ENCODE measurements around the gene TTF1. TPM values are rescaled to one million over a fixed set of nuclear protein-coding genes. Genes with fewer than 3 reads are reported as not detected.

The TTF1 gene
- total and polyA plus RNA-seq, 9 of the 15 experiments (the other 6 are each of a cell fraction or from before 2014, with no cell fraction given), result 9.0 to 18.5 (median 15.8) TPM

DNA sequence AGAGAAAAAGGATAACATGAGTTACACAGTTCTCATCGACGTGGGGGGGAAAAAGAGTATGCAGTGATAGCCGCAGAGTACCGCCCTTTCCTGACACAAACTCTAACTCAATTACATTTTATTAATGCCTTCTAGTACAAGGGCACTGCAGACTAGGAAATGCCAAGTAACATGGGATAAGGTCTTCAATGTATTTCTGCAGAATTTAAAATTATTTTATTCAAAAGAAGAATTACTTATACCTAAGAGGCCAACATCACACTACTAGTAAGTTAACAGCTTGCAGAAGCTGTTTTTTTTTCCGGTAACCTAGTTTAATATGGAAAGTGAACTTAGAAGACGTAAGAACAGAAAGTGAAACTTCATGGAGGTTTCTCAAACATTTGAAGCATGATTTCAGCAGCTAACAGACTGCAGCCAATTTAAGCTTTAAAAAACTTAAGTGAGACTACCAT, 55.8 kb downstream of the TTF1 start (continued):
- TF ChIP-seq, protein P1, sequence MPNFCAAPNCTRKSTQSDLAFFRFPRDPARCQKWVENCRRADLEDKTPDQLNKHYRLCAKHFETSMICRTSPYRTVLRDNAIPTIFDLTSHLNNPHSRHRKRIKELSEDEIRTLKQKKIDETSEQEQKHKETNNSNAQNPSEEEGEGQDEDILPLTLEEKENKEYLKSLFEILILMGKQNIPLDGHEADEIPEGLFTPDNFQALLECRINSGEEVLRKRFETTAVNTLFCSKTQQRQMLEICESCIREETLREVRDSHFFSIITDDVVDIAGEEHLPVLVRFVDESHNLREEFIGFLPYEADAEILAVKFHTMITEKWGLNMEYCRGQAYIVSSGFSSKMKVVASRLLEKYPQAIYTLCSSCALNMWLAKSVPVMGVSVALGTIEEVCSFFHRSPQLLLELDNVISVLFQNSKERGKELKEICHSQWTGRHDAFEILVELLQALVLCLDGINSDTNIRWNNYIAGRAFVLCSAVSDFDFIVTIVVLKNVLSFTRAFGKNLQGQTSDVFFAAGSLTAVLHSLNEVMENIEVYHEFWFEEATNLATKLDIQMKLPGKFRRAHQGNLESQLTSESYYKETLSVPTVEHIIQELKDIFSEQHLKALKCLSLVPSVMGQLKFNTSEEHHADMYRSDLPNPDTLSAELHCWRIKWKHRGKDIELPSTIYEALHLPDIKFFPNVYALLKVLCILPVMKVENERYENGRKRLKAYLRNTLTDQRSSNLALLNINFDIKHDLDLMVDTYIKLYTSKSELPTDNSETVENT (CRISPR knock-in tag; IDR thresholded peaks at IDR 0.05), result no peak
- TF ChIP-seq MED1 (CRISPR knock-in tag; IDR thresholded peaks at IDR 0.05; ENCODE audit: borderline replicate concordance), result no peak
- TF ChIP-seq ZBED1 (IDR thresholded peaks at IDR 0.05), result no peak
- no peak for TF ChIP-seq SPI1 (IDR thresholded peaks at IDR 0.05; ENCODE audit: borderline replicate concordance, low read depth, low read length)
- no peak for TF ChIP-seq CEBPB (tag; IDR thresholded peaks at IDR 0.05)
- TF ChIP-seq KLF10 (CRISPR knock-in tag; IDR thresholded peaks at IDR 0.05), result no peak
- TF ChIP-seq, protein P2, sequence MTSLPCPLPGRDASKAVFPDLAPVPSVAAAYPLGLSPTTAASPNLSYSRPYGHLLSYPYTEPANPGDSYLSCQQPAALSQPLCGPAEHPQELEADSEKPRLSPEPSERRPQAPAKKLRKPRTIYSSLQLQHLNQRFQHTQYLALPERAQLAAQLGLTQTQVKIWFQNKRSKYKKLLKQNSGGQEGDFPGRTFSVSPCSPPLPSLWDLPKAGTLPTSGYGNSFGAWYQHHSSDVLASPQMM (CRISPR knock-in tag; IDR thresholded peaks at IDR 0.05), result no peak
- TF ChIP-seq, protein P3, sequence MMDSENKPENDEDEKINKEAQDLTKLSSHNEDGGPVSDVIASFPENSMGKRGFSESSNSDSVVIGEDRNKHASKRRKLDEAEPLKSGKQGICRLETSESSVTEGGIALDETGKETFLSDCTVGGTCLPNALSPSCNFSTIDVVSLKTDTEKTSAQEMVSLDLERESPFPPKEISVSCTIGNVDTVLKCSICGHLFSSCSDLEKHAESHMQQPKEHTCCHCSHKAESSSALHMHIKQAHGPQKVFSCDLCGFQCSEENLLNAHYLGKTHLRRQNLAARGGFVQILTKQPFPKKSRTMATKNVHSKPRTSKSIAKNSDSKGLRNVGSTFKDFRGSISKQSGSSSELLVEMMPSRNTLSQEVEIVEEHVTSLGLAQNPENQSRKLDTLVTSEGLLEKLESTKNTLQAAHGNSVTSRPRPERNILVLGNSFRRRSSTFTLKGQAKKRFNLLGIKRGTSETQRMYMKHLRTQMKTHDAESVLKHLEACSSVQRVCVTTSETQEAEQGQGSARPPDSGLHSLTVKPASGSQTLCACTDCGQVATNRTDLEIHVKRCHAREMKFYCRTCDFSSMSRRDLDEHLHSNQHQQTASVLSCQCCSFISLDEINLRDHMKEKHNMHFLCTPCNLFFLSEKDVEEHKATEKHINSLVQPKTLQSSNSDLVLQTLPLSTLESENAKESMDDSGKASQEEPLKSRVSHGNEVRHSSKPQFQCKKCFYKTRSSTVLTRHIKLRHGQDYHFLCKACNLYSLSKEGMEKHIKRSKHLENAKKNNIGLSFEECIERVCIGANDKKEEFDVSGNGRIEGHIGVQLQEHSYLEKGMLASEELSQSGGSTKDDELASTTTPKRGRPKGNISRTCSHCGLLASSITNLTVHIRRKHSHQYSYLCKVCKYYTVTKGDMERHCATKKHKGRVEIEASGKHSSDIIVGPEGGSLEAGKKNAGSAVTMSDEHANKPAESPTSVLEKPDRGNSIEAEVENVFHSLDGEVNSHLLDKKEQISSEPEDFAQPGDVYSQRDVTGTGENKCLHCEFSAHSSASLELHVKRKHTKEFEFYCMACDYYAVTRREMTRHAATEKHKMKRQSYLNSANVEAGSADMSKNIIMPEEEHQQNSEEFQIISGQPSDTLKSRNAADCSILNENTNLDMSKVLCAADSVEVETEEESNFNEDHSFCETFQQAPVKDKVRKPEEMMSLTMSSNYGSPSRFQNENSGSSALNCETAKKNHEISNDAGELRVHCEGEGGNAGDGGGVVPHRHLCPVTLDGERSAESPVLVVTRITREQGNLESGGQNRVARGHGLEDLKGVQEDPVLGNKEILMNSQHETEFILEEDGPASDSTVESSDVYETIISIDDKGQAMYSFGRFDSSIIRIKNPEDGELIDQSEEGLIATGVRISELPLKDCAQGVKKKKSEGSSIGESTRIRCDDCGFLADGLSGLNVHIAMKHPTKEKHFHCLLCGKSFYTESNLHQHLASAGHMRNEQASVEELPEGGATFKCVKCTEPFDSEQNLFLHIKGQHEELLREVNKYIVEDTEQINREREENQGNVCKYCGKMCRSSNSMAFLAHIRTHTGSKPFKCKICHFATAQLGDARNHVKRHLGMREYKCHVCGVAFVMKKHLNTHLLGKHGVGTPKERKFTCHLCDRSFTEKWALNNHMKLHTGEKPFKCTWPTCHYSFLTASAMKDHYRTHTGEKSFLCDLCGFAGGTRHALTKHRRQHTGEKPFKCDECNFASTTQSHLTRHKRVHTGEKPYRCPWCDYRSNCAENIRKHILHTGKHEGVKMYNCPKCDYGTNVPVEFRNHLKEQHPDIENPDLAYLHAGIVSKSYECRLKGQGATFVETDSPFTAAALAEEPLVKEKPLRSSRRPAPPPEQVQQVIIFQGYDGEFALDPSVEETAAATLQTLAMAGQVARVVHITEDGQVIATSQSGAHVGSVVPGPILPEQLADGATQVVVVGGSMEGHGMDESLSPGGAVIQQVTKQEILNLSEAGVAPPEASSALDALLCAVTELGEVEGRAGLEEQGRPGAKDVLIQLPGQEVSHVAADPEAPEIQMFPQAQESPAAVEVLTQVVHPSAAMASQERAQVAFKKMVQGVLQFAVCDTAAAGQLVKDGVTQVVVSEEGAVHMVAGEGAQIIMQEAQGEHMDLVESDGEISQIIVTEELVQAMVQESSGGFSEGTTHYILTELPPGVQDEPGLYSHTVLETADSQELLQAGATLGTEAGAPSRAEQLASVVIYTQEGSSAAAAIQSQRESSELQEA (IDR thresholded peaks at IDR 0.05; ENCODE audit: low read depth), result no peak
- TF ChIP-seq, protein P4, sequence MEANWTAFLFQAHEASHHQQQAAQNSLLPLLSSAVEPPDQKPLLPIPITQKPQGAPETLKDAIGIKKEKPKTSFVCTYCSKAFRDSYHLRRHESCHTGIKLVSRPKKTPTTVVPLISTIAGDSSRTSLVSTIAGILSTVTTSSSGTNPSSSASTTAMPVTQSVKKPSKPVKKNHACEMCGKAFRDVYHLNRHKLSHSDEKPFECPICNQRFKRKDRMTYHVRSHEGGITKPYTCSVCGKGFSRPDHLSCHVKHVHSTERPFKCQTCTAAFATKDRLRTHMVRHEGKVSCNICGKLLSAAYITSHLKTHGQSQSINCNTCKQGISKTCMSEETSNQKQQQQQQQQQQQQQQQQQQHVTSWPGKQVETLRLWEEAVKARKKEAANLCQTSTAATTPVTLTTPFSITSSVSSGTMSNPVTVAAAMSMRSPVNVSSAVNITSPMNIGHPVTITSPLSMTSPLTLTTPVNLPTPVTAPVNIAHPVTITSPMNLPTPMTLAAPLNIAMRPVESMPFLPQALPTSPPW (CRISPR knock-in tag; IDR thresholded peaks at IDR 0.05), result no peak

Data from K562 (cell line).